ELF-1 (cell line): ENCODE results near the gene FGF19.
"Not testable (repeated sequence)": the region's sequence is repeated elsewhere in the genome, so short reads cannot be mapped to it uniquely, and the experiment has no call there.

ENCODE experiments used
- DNase-seq: peaks from one replicate; pipeline ENCODE4 v3.0.0-alpha.2; 2016; ENCODE audit warnings: low read depth, low spot score

The FGF19 gene

GRCh38 chr11:69696749-69697468 is 6.9 kb downstream of the FGF19 start:
- DNase-seq = no peak

GRCh38 chr11:69695995-69696394 is 7.8 kb downstream of the FGF19 start:
- DNase-seq = not testable (repeated sequence)

- no peak for DNase-seq
Observed at GRCh38 chr11:69695581-69695980, 8.2 kb downstream of the FGF19 start.

GRCh38 chr11:69694781-69695180 is 9.0 kb downstream of the FGF19 start:
- no peak for DNase-seq

GRCh38 chr11:69692422-69692821 is 11.4 kb downstream of the FGF19 start:
- no peak for DNase-seq

- DNase-seq = no peak
Observed at GRCh38 chr11:69691463-69691862, 12.4 kb downstream of the FGF19 start.

- DNase-seq = no peak
Observed at GRCh38 chr11:69689484-69690319, 14.1 kb downstream of the FGF19 start.

GRCh38 chr11:69687969-69688771 is 15.7 kb downstream of the FGF19 start:
- not testable (repeated sequence) for DNase-seq

GRCh38 chr11:69686856-69687255 is 17.0 kb downstream of the FGF19 start:
- no peak for DNase-seq

- DNase-seq = no peak
Observed at GRCh38 chr11:69686452-69686851, 17.4 kb downstream of the FGF19 start.

- no peak for DNase-seq
Observed at GRCh38 chr11:69685348-69685747, 18.5 kb downstream of the FGF19 start.

GRCh38 chr11:69684651-69685050 is 19.2 kb downstream of the FGF19 start:
- no peak for DNase-seq

GRCh38 chr11:69683764-69684333 is 20.0 kb downstream of the FGF19 start:
- DNase-seq = peak; percentile 80

- no peak for DNase-seq
Observed at GRCh38 chr11:69682681-69683326, 21.0 kb downstream of the FGF19 start.

- no peak for DNase-seq
Observed at GRCh38 chr11:69682221-69682620, 21.6 kb downstream of the FGF19 start.

GRCh38 chr11:69680688-69681087 is 23.1 kb downstream of the FGF19 start:
- DNase-seq = no peak

GRCh38 chr11:69677749-69678148 is 26.1 kb downstream of the FGF19 start:
- no peak for DNase-seq

- peak; percentile 99 for DNase-seq
Observed at GRCh38 chr11:69674886-69675714, 28.7 kb downstream of the FGF19 start, which contains the start of gene LTO1. Gene LTO1 (minus strand): TSS chr11:69675353. CDS start chr11:69675239, 114 bp downstream.

GRCh38 chr11:69674267-69674885 is 29.4 kb downstream of the FGF19 start:
- no peak for DNase-seq
